ENCODE results near the gene BCR. TPM values are rescaled to one million over a fixed set of nuclear protein-coding genes. Genes with fewer than 3 reads are reported as not detected.

Gene BCR
- total RNA-seq, 4 donors from 2014 or later: 72.8 to 87.8 (median 79.3) TPM

- WGBS: 68% methylated on average over 11 of the region's 11 CpGs
- no peak overlapping the region for H3K27ac ChIP-seq
Measured at GRCh38 chr22:23213581-23214334, 33.4 kb downstream of the BCR start.

GRCh38 chr22:23214398-23214797, 34.1 kb downstream of the BCR start:
- H3K27ac ChIP-seq: no peak overlapping the region
- 77% methylated on average over 9 of the region's 9 CpGs for WGBS
- no peak for DNase-seq (ENCODE audit: low spot score in 2 of 2)
- H3K27me3 ChIP-seq: no peaks in the 10 kb centered on the region
- no peaks in the 10 kb centered on the region for H3K36me3 ChIP-seq
- no peaks in the 10 kb centered on the region for H3K9me3 ChIP-seq
- H3K4me1 ChIP-seq: peaks cover 56% of the 10 kb centered on the region
- H3K4me3 ChIP-seq: no peak overlapping the region
- no peak for TF ChIP-seq EP300 (IDR thresholded peaks at IDR 0.05)
- TF ChIP-seq POLR2A (IDR thresholded peaks at IDR 0.05): no peak
- TF ChIP-seq CTCF (IDR thresholded peaks at IDR 0.05): no peak
- TF ChIP-seq POLR2AphosphoS5 (IDR thresholded peaks at IDR 0.05): no peak

More at GRCh38 chr22:23213581-23214334, 33.4 kb downstream of the BCR start:
- peaks cover 50% of the 10 kb centered on the region for H3K4me1 ChIP-seq
- no peaks in the 10 kb centered on the region for H3K27me3 ChIP-seq
- no peaks in the 10 kb centered on the region for H3K9me3 ChIP-seq
- TF ChIP-seq POLR2A (IDR thresholded peaks at IDR 0.05) (no peak), CTCF (IDR thresholded peaks at IDR 0.05) (no peak), POLR2AphosphoS5 (IDR thresholded peaks at IDR 0.05) (no peak), EP300 (IDR thresholded peaks at IDR 0.05) (no peak)
- H3K36me3 ChIP-seq: no peaks in the 10 kb centered on the region
- no peak overlapping the region for H3K4me3 ChIP-seq
- no peak for DNase-seq (ENCODE audit: low spot score in 2 of 2)

GRCh38 chr22:23215294-23216241, 35.3 kb downstream of the BCR start:
- no peaks in the 10 kb centered on the region for H3K36me3 ChIP-seq
- WGBS: 57% methylated on average over 12 of the region's 12 CpGs
- H3K27me3 ChIP-seq: no peaks in the 10 kb centered on the region
- TF ChIP-seq POLR2AphosphoS5 (IDR thresholded peaks at IDR 0.05) (no peak), EP300 (IDR thresholded peaks at IDR 0.05) (no peak), CTCF (IDR thresholded peaks at IDR 0.05) (no peak), POLR2A (IDR thresholded peaks at IDR 0.05) (no peak)
- no peak overlapping the region for H3K27ac ChIP-seq
- peaks cover 68% of the 10 kb centered on the region for H3K4me1 ChIP-seq
- DNase-seq (ENCODE audit: low spot score in 2 of 2): no peak
- no peaks in the 10 kb centered on the region for H3K9me3 ChIP-seq
- H3K4me3 ChIP-seq: no peak overlapping the region

GRCh38 chr22:23216461-23217170, 36.3 kb downstream of the BCR start:
- TF ChIP-seq POLR2A (IDR thresholded peaks at IDR 0.05) (no peak), EP300 (IDR thresholded peaks at IDR 0.05) (no peak), CTCF (IDR thresholded peaks at IDR 0.05) (no peak), POLR2AphosphoS5 (IDR thresholded peaks at IDR 0.05) (no peak)
- H3K27ac ChIP-seq: peak overlapping the region; percentile 2
- peaks cover 77% of the 10 kb centered on the region for H3K4me1 ChIP-seq
- 76% methylated on average over 16 of the region's 16 CpGs for WGBS
- H3K9me3 ChIP-seq: no peaks in the 10 kb centered on the region
- no peak overlapping the region for H3K4me3 ChIP-seq
- no peak for DNase-seq (ENCODE audit: low spot score in 2 of 2)
- H3K36me3 ChIP-seq: no peaks in the 10 kb centered on the region
- no peaks in the 10 kb centered on the region for H3K27me3 ChIP-seq

Data from suprapubic skin (tissue), 4 donors.